Astrocyte (in vitro differentiated cells and primary cell): ENCODE data around the gene SHC4. TPM values are rescaled to one million over a fixed set of nuclear protein-coding genes. Genes with fewer than 3 reads are reported as not detected.

Source experiments
- DNase-seq: peaks from one replicate; pipeline ENCODE4 v3.0.0-alpha.2; 2010; ENCODE audit warnings: low read depth
- FAIRE-seq: peaks from 2 replicates; lab custom pipeline; 2011; peaks lifted over from hg19 to GRCh38; lab: Jason Lieb, UNC
- H2AFZ ChIP-seq: 2 replicates; pipeline ENCODE4 v1.6.0; 2012; ENCODE audit warnings: low read depth, low read length, inconsistent platforms
- H3K27ac ChIP-seq: 2 replicates; pipeline ENCODE4 v1.5.1; 2011; ENCODE audit warnings: low read depth, low read length, inconsistent platforms
- H3K27me3 ChIP-seq: 2 replicates; pipeline ENCODE4 v1.6.0; 2011; ENCODE audit warnings: low read length, inconsistent platforms; ENCODE audit not compliant: insufficient read depth
- H3K36me3 ChIP-seq: 2 replicates; pipeline ENCODE4 v1.5.1; 2011; ENCODE audit warnings: low read length, inconsistent platforms; ENCODE audit not compliant: insufficient read depth
- H3K4me1 ChIP-seq: 2 replicates; pipeline ENCODE4 v1.5.1; 2011; ENCODE audit warnings: low read length, inconsistent platforms; ENCODE audit not compliant: insufficient read depth
- H3K4me2 ChIP-seq: 2 replicates; pipeline ENCODE4 v1.6.0; 2012; ENCODE audit warnings: low read length, inconsistent platforms
- H3K4me3 ChIP-seq: 2 replicates; pipeline ENCODE4 v1.5.1; 2011; ENCODE audit warnings: low read depth, mild to moderate bottlenecking, low read length, inconsistent platforms; ENCODE audit not compliant: insufficient read depth
- H3K79me2 ChIP-seq: 2 replicates; pipeline ENCODE4 v1.6.0; 2012; ENCODE audit warnings: mild to moderate bottlenecking, low read length, inconsistent platforms; ENCODE audit not compliant: insufficient read depth
- H3K9ac ChIP-seq: 2 replicates; pipeline ENCODE4 v1.6.0; 2012; ENCODE audit warnings: mild to moderate bottlenecking, low read length, inconsistent platforms
- H3K9me3 ChIP-seq: 2 replicates; pipeline ENCODE4 v1.5.1; 2012; ENCODE audit warnings: low read depth, mild to moderate bottlenecking, low read length, inconsistent platforms; ENCODE audit not compliant: insufficient read depth
- H4K20me1 ChIP-seq: 2 replicates; pipeline ENCODE4 v1.6.0; 2012; ENCODE audit warnings: low read length, inconsistent platforms; ENCODE audit not compliant: insufficient read depth
- H3K27ac Mint-ChIP-seq: one replicate; pipeline ENCODE4 v1.8.0; 2021; ENCODE audit warnings: mild to moderate bottlenecking, mixed read lengths; ENCODE audit not compliant: unreplicated experiment
- H3K27me3 Mint-ChIP-seq: one replicate; pipeline ENCODE4 v1.8.0; 2021; ENCODE audit warnings: low read depth, mixed read lengths; ENCODE audit not compliant: unreplicated experiment
- H3K36me3 Mint-ChIP-seq: one replicate; pipeline ENCODE4 v1.8.0; 2021; ENCODE audit warnings: low read depth, mixed read lengths; ENCODE audit not compliant: unreplicated experiment
- H3K4me1 Mint-ChIP-seq: one replicate; pipeline ENCODE4 v1.8.0; 2021; ENCODE audit warnings: low read depth, mixed read lengths; ENCODE audit not compliant: unreplicated experiment
- H3K4me3 Mint-ChIP-seq: one replicate; pipeline ENCODE4 v1.8.0; 2021; ENCODE audit warnings: mild to moderate bottlenecking, moderate library complexity, mixed read lengths; ENCODE audit not compliant: unreplicated experiment
- H3K9me3 Mint-ChIP-seq: one replicate; pipeline ENCODE4 v1.8.0; 2021; ENCODE audit warnings: mild to moderate bottlenecking, mixed read lengths; ENCODE audit not compliant: unreplicated experiment
- CTCF ChIP-seq: IDR thresholded peaks from 2 replicates; pipeline ENCODE4 v1.5.1; 2011; ENCODE audit warnings: low read depth, mild to moderate bottlenecking, inconsistent platforms, low read length, moderate library complexity; ENCODE audit not compliant: insufficient read depth
- EZH2 ChIP-seq: IDR thresholded peaks from 2 replicates; pipeline ENCODE4 v1.6.1; 2012; ENCODE audit warnings: mild to moderate bottlenecking, low read length, inconsistent platforms; ENCODE audit not compliant: insufficient read depth
- total RNA-seq: library from RNA; stranded (reverse); gene quantifications from 2 replicates; pipeline ENCODE4 v1.2.1, GENCODE V29; 2021

SHC4 gene
- total RNA-seq, 1 donor from 2014 or later, result 2.7 TPM

DNA sequence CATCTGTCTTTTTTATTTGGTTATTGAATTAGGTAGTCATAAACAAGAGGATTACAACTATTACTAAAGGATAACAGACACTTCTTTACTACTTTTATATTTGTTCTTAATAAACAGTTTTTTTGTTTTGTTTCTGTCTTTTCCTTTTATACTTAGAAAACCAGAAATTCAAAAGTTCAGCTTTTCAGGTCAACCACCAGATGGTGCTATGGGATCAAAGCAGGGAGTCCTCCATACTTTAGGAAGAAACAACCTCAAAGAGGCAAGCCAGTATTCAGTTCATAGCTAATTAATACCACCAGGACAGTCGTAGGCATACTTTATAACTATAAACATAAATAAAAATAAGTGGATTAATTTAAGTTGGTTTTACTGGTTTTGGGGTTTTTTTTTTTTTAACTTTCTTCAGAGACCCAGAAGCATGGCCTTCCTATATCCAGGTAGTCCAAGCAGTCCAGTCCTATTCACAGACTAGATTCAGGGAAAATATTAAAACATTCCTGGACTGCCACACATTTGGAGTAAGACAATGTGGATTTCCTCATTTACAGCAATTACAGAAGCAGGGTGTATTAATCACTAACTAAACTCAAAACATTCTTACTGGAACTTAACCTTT is 101.8 kb downstream of the SHC4 start:
- TF ChIP-seq CTCF, result peak; percentile 92
- no peak for TF ChIP-seq EZH2
- no peak overlapping the region for H3K4me2 ChIP-seq
- H3K27ac ChIP-seq, result no peak overlapping the region
- no peaks in the 10 kb centered on the region for H3K79me2 ChIP-seq
- FAIRE-seq (peak; percentile 65), DNase-seq (peak; percentile 52)
- H4K20me1 ChIP-seq, result no peaks in the 10 kb centered on the region
- Mint-ChIP-seq H3K36me3 (no peaks in the 10 kb centered on the region), H3K27me3 (no peaks in the 10 kb centered on the region), H3K4me3 (no peak overlapping the region), H3K9me3 (no peaks in the 10 kb centered on the region), H3K27ac (no peak overlapping the region), H3K4me1 (peaks cover 34% of the 10 kb centered on the region)
- no peak overlapping the region for H3K4me3 ChIP-seq
- H3K4me1 ChIP-seq, result peaks cover 22% of the 10 kb centered on the region
- H2AFZ ChIP-seq, result no peak overlapping the region
- H3K9me3 ChIP-seq, result no peaks in the 10 kb centered on the region
- no peaks in the 10 kb centered on the region for H3K27me3 ChIP-seq
- H3K9ac ChIP-seq, result no peak overlapping the region
- H3K36me3 ChIP-seq, result no peaks in the 10 kb centered on the region

DNA sequence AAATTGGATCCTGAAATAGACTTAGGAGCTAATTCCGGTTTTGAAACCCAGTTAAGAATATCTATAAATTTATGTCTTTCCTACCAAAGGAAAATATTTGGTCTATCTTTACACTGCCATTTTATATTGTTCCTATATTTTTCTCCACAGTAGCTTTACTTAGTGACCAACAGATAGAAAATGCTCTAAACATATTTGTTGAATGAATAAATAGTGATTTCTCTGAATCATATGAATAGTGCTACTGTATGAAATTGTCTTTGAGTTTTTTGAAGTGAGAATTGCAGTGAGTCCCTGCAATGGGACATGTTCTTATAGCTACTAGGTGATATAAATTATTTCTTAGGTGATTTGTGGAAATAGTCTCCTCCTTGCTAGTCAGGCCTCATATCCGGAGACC is 104.3 kb downstream of the SHC4 start:
- Histone ChIP-seq H3K9ac (no peak overlapping the region), H3K27ac (no peak overlapping the region), H3K79me2 (no peaks in the 10 kb centered on the region), H3K36me3 (no peaks in the 10 kb centered on the region), H3K27me3 (no peaks in the 10 kb centered on the region), H3K9me3 (no peaks in the 10 kb centered on the region), H3K4me3 (no peak overlapping the region), H4K20me1 (no peaks in the 10 kb centered on the region), H3K4me1 (peaks cover 17% of the 10 kb centered on the region), H2AFZ (no peak overlapping the region), H3K4me2 (no peak overlapping the region)
- DNase-seq (no peak), FAIRE-seq (peak; percentile 5)
- Mint-ChIP-seq H3K27me3 (no peaks in the 10 kb centered on the region), H3K4me3 (no peak overlapping the region), H3K9me3 (no peaks in the 10 kb centered on the region), H3K27ac (no peak overlapping the region), H3K36me3 (no peaks in the 10 kb centered on the region), H3K4me1 (peaks cover 36% of the 10 kb centered on the region)
- TF ChIP-seq EZH2, result no peak
- TF ChIP-seq CTCF, result no peak

GRCh38 chr15:48858401-48858800 is 105.3 kb downstream of the SHC4 start:
- H3K27ac Mint-ChIP-seq, result no peak overlapping the region
- H3K4me3 ChIP-seq, result no peak overlapping the region

More at GRCh38 chr15:48858401-48858800, 105.3 kb downstream of the SHC4 start:
- TF ChIP-seq CTCF (no peak), EZH2 (no peak)
- no peaks in the 10 kb centered on the region for H3K9me3 Mint-ChIP-seq
- Histone ChIP-seq H2AFZ (no peak overlapping the region), H3K9me3 (no peaks in the 10 kb centered on the region), H3K79me2 (no peaks in the 10 kb centered on the region), H3K27ac (no peak overlapping the region), H3K27me3 (no peaks in the 10 kb centered on the region), H3K9ac (no peak overlapping the region), H3K4me2 (no peak overlapping the region), H3K4me1 (peaks cover 17% of the 10 kb centered on the region), H4K20me1 (no peaks in the 10 kb centered on the region), H3K36me3 (no peaks in the 10 kb centered on the region)
- peaks cover 4% of the 10 kb centered on the region for H3K36me3 Mint-ChIP-seq
- FAIRE-seq (no peak), DNase-seq (peak; percentile 65)
- no peak overlapping the region for H3K4me3 Mint-ChIP-seq
- H3K27me3 Mint-ChIP-seq, result no peaks in the 10 kb centered on the region
- H3K4me1 Mint-ChIP-seq, result peaks cover 36% of the 10 kb centered on the region
